Erythroblast (primary cell): ENCODE results near the gene APLN.

Experiments used
- GATA1 ChIP-seq: IDR thresholded peaks from 2 replicates; pipeline ENCODE4 v1.6.1; 2011; ENCODE audit warnings: low read depth, mild to moderate bottlenecking, control low read depth, low read length, moderate library complexity
- POLR2A ChIP-seq: IDR thresholded peaks from 2 replicates; pipeline ENCODE4 v1.6.1; 2011; ENCODE audit warnings: mild to moderate bottlenecking, low read length

DNA sequence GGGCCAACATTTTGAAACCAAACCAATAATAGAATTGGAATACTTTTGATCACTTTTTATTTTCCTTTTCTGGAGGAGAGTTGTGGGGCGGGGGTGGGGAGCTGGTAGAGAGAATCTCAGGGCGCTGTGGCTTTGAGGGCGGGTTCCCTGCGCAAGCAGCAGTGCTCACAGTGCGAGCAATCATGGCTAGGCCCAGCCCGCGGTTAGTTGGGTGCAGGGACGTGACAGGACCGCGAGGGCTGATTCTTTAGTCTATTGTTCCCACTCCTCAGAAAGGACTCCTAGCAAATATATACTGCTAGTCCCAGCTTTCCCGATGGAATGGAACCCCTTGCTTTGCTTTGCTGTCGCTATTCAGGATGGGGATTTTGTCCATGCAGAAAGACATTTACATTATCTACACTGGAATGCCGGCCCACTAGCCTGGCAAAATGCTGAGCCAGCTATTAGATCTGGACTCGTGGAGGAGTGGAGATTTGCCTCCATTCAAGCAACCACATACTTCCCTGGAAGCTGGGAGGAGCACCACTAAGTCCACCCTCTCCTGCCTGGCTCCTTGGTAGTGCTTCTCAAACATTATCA is 23.9 kb upstream of the APLN start:
- TF ChIP-seq POLR2A (no peak), GATA1 (no peak)
